ENCODE results near the gene KDM2A. TPM values are rescaled to one million over a fixed set of nuclear protein-coding genes. Genes with fewer than 3 reads are reported as not detected.

Gene KDM2A
- total RNA-seq, 1 experiment from 2014 or later, result 120 TPM

DNA sequence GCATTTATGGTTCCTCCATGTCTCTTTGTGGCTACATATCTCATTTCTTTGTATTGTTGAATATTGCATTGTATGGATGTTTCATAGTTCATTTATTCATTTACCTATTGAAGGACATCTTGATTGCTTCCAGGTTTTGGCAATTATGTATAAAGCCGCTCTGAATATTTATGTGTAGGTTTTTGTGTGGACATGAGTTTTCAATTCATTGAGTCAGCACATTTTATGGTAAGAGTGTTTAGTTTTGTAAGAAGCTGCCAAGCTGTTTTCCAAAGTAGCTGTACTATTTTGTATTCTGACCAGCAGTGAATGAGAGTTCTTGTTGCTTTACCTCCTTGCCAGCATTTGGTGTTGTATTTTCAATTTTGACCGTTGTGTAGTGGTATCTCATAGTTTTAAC lies 39.2 kb downstream of the KDM2A start:
- Histone ChIP-seq H3K27ac (no peak overlapping the region), H3K79me2 (ENCODE audit: low read depth) (peaks cover 91% of the 10 kb centered on the region), H3K9me2 (ENCODE audit: insufficient read depth) (no peaks in the 10 kb centered on the region), H3K9me3 (ENCODE audit: insufficient read depth, low read depth) (no peaks in the 10 kb centered on the region), H3F3A (ENCODE audit: insufficient read depth, low read depth) (peaks cover 31% of the 10 kb centered on the region), H3K4me1 (replicated peaks; ENCODE audit: insufficient read depth) (0 out of 2 replicates have a peak, but pooled peaks cover 7% of the 10 kb centered on the region), H4K20me1 (ENCODE audit: insufficient read depth) (peaks cover 12% of the 10 kb centered on the region; the same call in 1 of the 2 replicates), H2AFZ (no peak overlapping the region), H3K4me3 (no peak overlapping the region), H3K27me3 (ENCODE audit: insufficient read depth, low read depth) (no peaks in the 10 kb centered on the region), H3K4me2 (no peak overlapping the region), H3K36me3 (ENCODE audit: low read depth) (peaks cover 5% of the 10 kb centered on the region)
- POLR2A ChIA-PET (ENCODE audit: unreplicated experiment), result interaction anchor here (0.6 kb wide), 1 partner anchor 39 kb away, joined by 6 read pairs; the partner anchor contains the start of gene KDM2A
- intact Hi-C loops (cut with micrococcal nuclease; ENCODE audit: unreplicated experiment), result no loop called here
- CTCF ChIA-PET, result interaction anchor here (0.6 kb wide), 2 partner anchors 39 to 103 kb away, joined by 3 to 5 read pairs; partner anchors contain the start of gene KDM2A
- no TSS peak for BruUV-seq (replicated peaks)
- no peak for DNase-seq
- TF ChIP-seq EZH2 (IDR thresholded peaks at IDR 0.05; ENCODE audit: low read depth), result no peak
- TF ChIP-seq, protein P1, sequence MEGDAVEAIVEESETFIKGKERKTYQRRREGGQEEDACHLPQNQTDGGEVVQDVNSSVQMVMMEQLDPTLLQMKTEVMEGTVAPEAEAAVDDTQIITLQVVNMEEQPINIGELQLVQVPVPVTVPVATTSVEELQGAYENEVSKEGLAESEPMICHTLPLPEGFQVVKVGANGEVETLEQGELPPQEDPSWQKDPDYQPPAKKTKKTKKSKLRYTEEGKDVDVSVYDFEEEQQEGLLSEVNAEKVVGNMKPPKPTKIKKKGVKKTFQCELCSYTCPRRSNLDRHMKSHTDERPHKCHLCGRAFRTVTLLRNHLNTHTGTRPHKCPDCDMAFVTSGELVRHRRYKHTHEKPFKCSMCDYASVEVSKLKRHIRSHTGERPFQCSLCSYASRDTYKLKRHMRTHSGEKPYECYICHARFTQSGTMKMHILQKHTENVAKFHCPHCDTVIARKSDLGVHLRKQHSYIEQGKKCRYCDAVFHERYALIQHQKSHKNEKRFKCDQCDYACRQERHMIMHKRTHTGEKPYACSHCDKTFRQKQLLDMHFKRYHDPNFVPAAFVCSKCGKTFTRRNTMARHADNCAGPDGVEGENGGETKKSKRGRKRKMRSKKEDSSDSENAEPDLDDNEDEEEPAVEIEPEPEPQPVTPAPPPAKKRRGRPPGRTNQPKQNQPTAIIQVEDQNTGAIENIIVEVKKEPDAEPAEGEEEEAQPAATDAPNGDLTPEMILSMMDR (conservative IDR thresholded peaks at IDR 0.05), result no peak

DNA sequence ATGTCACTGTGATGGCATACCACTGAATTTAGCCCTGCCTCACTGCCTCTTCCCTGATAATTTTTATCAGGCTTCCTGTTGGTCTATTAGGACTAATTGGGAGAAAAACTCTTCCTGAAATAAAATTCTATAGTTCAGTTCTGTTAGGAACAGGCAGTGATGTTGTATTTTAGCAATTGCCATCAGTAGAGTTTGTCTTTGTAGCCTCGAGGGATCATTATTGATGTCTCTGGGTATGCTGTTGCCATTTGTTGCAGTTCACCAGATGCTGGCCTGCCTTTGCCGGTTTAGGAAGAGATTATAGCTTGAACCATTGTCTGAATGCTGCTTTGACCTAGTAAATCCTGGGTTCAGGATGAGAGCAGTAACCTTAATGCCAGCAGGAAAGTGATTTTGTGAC lies 41.0 kb downstream of the KDM2A start:
- TF ChIP-seq EZH2 (IDR thresholded peaks at IDR 0.05; ENCODE audit: low read depth), result no peak
- TF ChIP-seq, protein P1 (conservative IDR thresholded peaks at IDR 0.05), result no peak
- CTCF ChIA-PET, result no interaction called here
- BruUV-seq (replicated peaks), result no TSS peak
- peaks cover 11% of the 10 kb centered on the region for H3K4me1 ChIP-seq (replicated peaks; ENCODE audit: insufficient read depth)
- intact Hi-C loops (cut with micrococcal nuclease; ENCODE audit: unreplicated experiment), result no loop called here
- H3K79me2 ChIP-seq (ENCODE audit: low read depth), result peaks cover 91% of the 10 kb centered on the region
- peaks cover 15% of the 10 kb centered on the region; the same call in 1 of the 2 replicates for H4K20me1 ChIP-seq (ENCODE audit: insufficient read depth)
- no peak overlapping the region for H3K27ac ChIP-seq
- no peak overlapping the region for H2AFZ ChIP-seq
- no peak for DNase-seq
- no peaks in the 10 kb centered on the region for H3K27me3 ChIP-seq (ENCODE audit: insufficient read depth, low read depth)
- no peak overlapping the region for H3K4me3 ChIP-seq
- H3K9me2 ChIP-seq (ENCODE audit: insufficient read depth), result no peaks in the 10 kb centered on the region
- POLR2A ChIA-PET (ENCODE audit: unreplicated experiment), result no interaction called here
- no peak overlapping the region for H3K4me2 ChIP-seq
- peaks cover 28% of the 10 kb centered on the region for H3F3A ChIP-seq (ENCODE audit: insufficient read depth, low read depth)
- peaks cover 6% of the 10 kb centered on the region; the same call in 1 of the 2 replicates for H3K36me3 ChIP-seq (ENCODE audit: low read depth)
- H3K9me3 ChIP-seq (ENCODE audit: insufficient read depth, low read depth), result no peaks in the 10 kb centered on the region

DNA sequence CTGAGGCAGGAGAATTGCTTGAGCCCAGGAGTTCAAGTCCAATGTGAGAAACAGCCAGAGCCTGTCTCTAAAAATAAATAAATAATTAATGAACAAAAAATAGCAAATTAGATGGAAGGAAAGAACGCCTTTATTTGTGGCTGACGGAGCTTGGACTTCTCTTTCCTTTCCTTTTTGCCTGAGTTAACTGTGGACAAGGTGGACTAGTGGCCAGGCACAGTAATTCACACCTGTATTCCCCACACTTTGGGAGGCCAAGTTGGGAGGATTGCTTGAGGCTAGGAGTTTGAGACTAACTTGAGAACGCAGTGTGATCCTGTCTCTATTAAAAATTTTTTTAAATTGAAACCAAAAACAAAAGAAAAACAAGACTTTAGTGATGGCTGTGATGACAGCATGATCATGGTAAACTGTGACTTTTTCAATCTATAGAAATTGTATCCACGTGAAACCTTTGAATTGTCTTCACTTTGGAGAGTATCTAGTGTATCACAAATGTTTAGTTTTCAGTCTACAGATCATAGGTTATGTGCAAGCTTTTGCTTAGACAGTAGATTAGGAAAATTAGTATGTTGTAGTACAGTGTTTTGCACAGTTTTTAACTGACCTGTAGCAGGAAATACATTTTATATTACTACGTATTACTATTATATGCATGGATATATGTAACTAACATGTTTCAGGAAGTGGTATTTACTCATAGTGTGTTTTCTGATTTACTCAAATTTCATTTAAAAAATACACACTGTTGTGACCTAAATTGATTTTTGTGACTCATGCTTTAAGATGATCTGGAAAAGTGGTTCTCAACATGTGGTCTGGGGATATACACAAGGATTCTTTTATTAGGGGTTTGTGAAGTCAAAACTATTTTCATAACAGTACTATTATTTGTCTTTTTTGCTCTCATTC lies 42.1 kb downstream of the KDM2A start:
- Histone ChIP-seq H3K79me2 (ENCODE audit: low read depth) (peaks cover 94% of the 10 kb centered on the region), H3K9me2 (ENCODE audit: insufficient read depth) (no peaks in the 10 kb centered on the region), H3K27ac (peak overlapping the region; percentile 18; the same call in 1 of the 2 replicates), H2AFZ (no peak overlapping the region), H3K9me3 (ENCODE audit: insufficient read depth, low read depth) (no peaks in the 10 kb centered on the region), H3K27me3 (ENCODE audit: insufficient read depth, low read depth) (no peaks in the 10 kb centered on the region), H3K4me1 (replicated peaks; ENCODE audit: insufficient read depth) (peaks cover 21% of the 10 kb centered on the region), H3F3A (ENCODE audit: insufficient read depth, low read depth) (peaks cover 39% of the 10 kb centered on the region), H4K20me1 (ENCODE audit: insufficient read depth) (peaks cover 15% of the 10 kb centered on the region; the same call in 1 of the 2 replicates), H3K4me2 (no peak overlapping the region), H3K4me3 (no peak overlapping the region), H3K36me3 (ENCODE audit: low read depth) (peaks cover 6% of the 10 kb centered on the region; the same call in 1 of the 2 replicates)
- ChIA-PET POLR2A (ENCODE audit: unreplicated experiment) (no interaction called here), CTCF (interaction anchor here (0.7 kb wide), 1 partner anchor 82 kb away, joined by 4 read pairs; no protein-coding TSS in a partner anchor)
- BruUV-seq (replicated peaks), result TSS peak; percentile 10
- intact Hi-C loops (cut with micrococcal nuclease; ENCODE audit: unreplicated experiment), result no loop called here
- DNase-seq, result no peak
- TF ChIP-seq, protein P1 (conservative IDR thresholded peaks at IDR 0.05), result no peak
- no peak for TF ChIP-seq EZH2 (IDR thresholded peaks at IDR 0.05; ENCODE audit: low read depth)
